Measurements from ENCODE around the gene DNASE1L2.

DNASE1L2 gene

GRCh38 chr16:2226245-2226793, 9.9 kb upstream of the DNASE1L2 start:
- DNase-seq (ENCODE audit: low read depth, low spot score): no peak
- Histone ChIP-seq H3K36me3 (ENCODE audit: insufficient read depth, insufficient read length, low read length) (peaks cover 52% of the 10 kb centered on the region), H3K4me3 (ENCODE audit: insufficient read length, low read depth) (no peak overlapping the region), H3K4me1 (ENCODE audit: insufficient read depth, insufficient read length) (peaks cover 9% of the 10 kb centered on the region), H3K9me3 (ENCODE audit: insufficient read depth, low read length) (no peaks in the 10 kb centered on the region), H3K9ac (ENCODE audit: insufficient read length, low read depth) (no peak overlapping the region), H3K27me3 (ENCODE audit: insufficient read depth, insufficient read length) (no peaks in the 10 kb centered on the region)
- no peak for TF ChIP-seq YY1 (IDR thresholded peaks at IDR 0.05; ENCODE audit: insufficient read depth, insufficient read length)
- TF ChIP-seq ZNF274 (IDR thresholded peaks at IDR 0.05; ENCODE audit: low read depth, low read length): no peak
- TF ChIP-seq SUZ12 (IDR thresholded peaks at IDR 0.05; ENCODE audit: extremely low read depth, insufficient read depth, insufficient read length): no peak

- H3K4me3 ChIP-seq (ENCODE audit: insufficient read length, low read depth): no peak overlapping the region
- H3K27me3 ChIP-seq (ENCODE audit: insufficient read depth, insufficient read length): no peaks in the 10 kb centered on the region
- peaks cover 9% of the 10 kb centered on the region for H3K4me1 ChIP-seq (ENCODE audit: insufficient read depth, insufficient read length)
- no peaks in the 10 kb centered on the region for H3K9me3 ChIP-seq (ENCODE audit: insufficient read depth, low read length)
- TF ChIP-seq YY1 (IDR thresholded peaks at IDR 0.05; ENCODE audit: insufficient read depth, insufficient read length) (no peak), SUZ12 (IDR thresholded peaks at IDR 0.05; ENCODE audit: extremely low read depth, insufficient read depth, insufficient read length) (no peak), ZNF274 (IDR thresholded peaks at IDR 0.05; ENCODE audit: low read depth, low read length) (no peak)
- no peak for DNase-seq (ENCODE audit: low read depth, low spot score)
- no peak overlapping the region for H3K9ac ChIP-seq (ENCODE audit: insufficient read length, low read depth)
- peaks cover 58% of the 10 kb centered on the region for H3K36me3 ChIP-seq (ENCODE audit: insufficient read depth, insufficient read length, low read length)
Observed at GRCh38 chr16:2226918-2227317, 9.3 kb upstream of the DNASE1L2 start.

GRCh38 chr16:2228161-2228824, 8.0 kb upstream of the DNASE1L2 start:
- Histone ChIP-seq H3K4me1 (ENCODE audit: insufficient read depth, insufficient read length) (peaks cover 9% of the 10 kb centered on the region), H3K4me3 (ENCODE audit: insufficient read length, low read depth) (no peak overlapping the region), H3K9me3 (ENCODE audit: insufficient read depth, low read length) (no peaks in the 10 kb centered on the region), H3K9ac (ENCODE audit: insufficient read length, low read depth) (no peak overlapping the region), H3K27me3 (ENCODE audit: insufficient read depth, insufficient read length) (no peaks in the 10 kb centered on the region), H3K36me3 (ENCODE audit: insufficient read depth, insufficient read length, low read length) (peaks cover 72% of the 10 kb centered on the region)
- no peak for TF ChIP-seq YY1 (IDR thresholded peaks at IDR 0.05; ENCODE audit: insufficient read depth, insufficient read length)
- TF ChIP-seq ZNF274 (IDR thresholded peaks at IDR 0.05; ENCODE audit: low read depth, low read length): no peak
- TF ChIP-seq SUZ12 (IDR thresholded peaks at IDR 0.05; ENCODE audit: extremely low read depth, insufficient read depth, insufficient read length): no peak
- no peak for DNase-seq (ENCODE audit: low read depth, low spot score)

GRCh38 chr16:2229091-2229490, 7.2 kb upstream of the DNASE1L2 start:
- Histone ChIP-seq H3K27me3 (ENCODE audit: insufficient read depth, insufficient read length) (no peaks in the 10 kb centered on the region), H3K9ac (ENCODE audit: insufficient read length, low read depth) (no peak overlapping the region), H3K36me3 (ENCODE audit: insufficient read depth, insufficient read length, low read length) (peaks cover 80% of the 10 kb centered on the region), H3K4me1 (ENCODE audit: insufficient read depth, insufficient read length) (peaks cover 9% of the 10 kb centered on the region), H3K9me3 (ENCODE audit: insufficient read depth, low read length) (no peaks in the 10 kb centered on the region), H3K4me3 (ENCODE audit: insufficient read length, low read depth) (no peak overlapping the region)
- no peak for DNase-seq (ENCODE audit: low read depth, low spot score)
- TF ChIP-seq ZNF274 (IDR thresholded peaks at IDR 0.05; ENCODE audit: low read depth, low read length) (no peak), YY1 (IDR thresholded peaks at IDR 0.05; ENCODE audit: insufficient read depth, insufficient read length) (no peak), SUZ12 (IDR thresholded peaks at IDR 0.05; ENCODE audit: extremely low read depth, insufficient read depth, insufficient read length) (no peak)

GRCh38 chr16:2229632-2230250, 6.5 kb upstream of the DNASE1L2 start:
- Histone ChIP-seq H3K9ac (ENCODE audit: insufficient read length, low read depth) (no peak overlapping the region), H3K36me3 (ENCODE audit: insufficient read depth, insufficient read length, low read length) (peaks cover 86% of the 10 kb centered on the region), H3K4me1 (ENCODE audit: insufficient read depth, insufficient read length) (peaks cover 14% of the 10 kb centered on the region), H3K4me3 (ENCODE audit: insufficient read length, low read depth) (no peak overlapping the region), H3K27me3 (ENCODE audit: insufficient read depth, insufficient read length) (no peaks in the 10 kb centered on the region), H3K9me3 (ENCODE audit: insufficient read depth, low read length) (no peaks in the 10 kb centered on the region)
- TF ChIP-seq YY1 (IDR thresholded peaks at IDR 0.05; ENCODE audit: insufficient read depth, insufficient read length) (no peak), SUZ12 (IDR thresholded peaks at IDR 0.05; ENCODE audit: extremely low read depth, insufficient read depth, insufficient read length) (no peak), ZNF274 (IDR thresholded peaks at IDR 0.05; ENCODE audit: low read depth, low read length) (no peak)
- DNase-seq (ENCODE audit: low read depth, low spot score): no peak

- no peak for DNase-seq (ENCODE audit: low read depth, low spot score)
- no peaks in the 10 kb centered on the region for H3K27me3 ChIP-seq (ENCODE audit: insufficient read depth, insufficient read length)
- peaks cover 15% of the 10 kb centered on the region for H3K4me1 ChIP-seq (ENCODE audit: insufficient read depth, insufficient read length)
- H3K4me3 ChIP-seq (ENCODE audit: insufficient read length, low read depth): no peak overlapping the region
- H3K9ac ChIP-seq (ENCODE audit: insufficient read length, low read depth): no peak overlapping the region
- peaks cover 88% of the 10 kb centered on the region for H3K36me3 ChIP-seq (ENCODE audit: insufficient read depth, insufficient read length, low read length)
- no peak for TF ChIP-seq ZNF274 (IDR thresholded peaks at IDR 0.05; ENCODE audit: low read depth, low read length)
- no peak for TF ChIP-seq YY1 (IDR thresholded peaks at IDR 0.05; ENCODE audit: insufficient read depth, insufficient read length)
- no peak for TF ChIP-seq SUZ12 (IDR thresholded peaks at IDR 0.05; ENCODE audit: extremely low read depth, insufficient read depth, insufficient read length)
- no peaks in the 10 kb centered on the region for H3K9me3 ChIP-seq (ENCODE audit: insufficient read depth, low read length)
Observed at GRCh38 chr16:2230376-2230775, 5.9 kb upstream of the DNASE1L2 start.

Measured in NT2/D1 (cell line).